ENCODE measurements around the gene SLC23A2. TPM values are rescaled to one million over a fixed set of nuclear protein-coding genes. Genes with fewer than 3 reads are reported as not detected.
"Not testable (repeated sequence)": the region's sequence is repeated elsewhere in the genome, so short reads cannot be mapped to it uniquely, and the experiment has no call there.

SLC23A2 gene
- total RNA-seq, 1 experiment from 2014 or later: 10.1 TPM

GRCh38 chr20:5013682-5014447 is 12.6 kb upstream of the SLC23A2 start:
- DNase-seq (ENCODE audit: low spot score): no peak
- in situ Hi-C loops (cut with HindIII; ENCODE audit: low sequenced_read_pairs): no loop called here

DNA sequence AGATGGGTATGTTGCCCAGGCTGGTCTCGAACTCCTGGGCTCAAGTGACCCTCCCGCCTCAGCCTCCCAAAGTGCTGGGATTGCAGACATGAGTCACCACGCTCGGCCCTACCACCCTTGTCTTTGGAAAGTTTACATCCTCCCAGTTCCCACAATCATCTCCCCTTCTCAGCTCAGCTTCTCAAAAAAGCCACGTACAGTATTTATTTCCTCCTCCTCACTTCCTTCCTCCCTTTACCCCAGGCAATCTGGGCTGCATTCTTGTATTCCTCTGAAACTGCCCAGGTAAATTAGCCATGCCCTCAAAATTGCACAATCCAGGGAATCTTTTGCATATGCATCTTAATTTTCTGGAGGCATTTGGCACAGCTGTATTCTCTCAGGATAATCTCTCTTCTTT is 7.4 kb upstream of the SLC23A2 start:
- DNase-seq (ENCODE audit: low spot score): no peak
- in situ Hi-C loops (cut with HindIII; ENCODE audit: low sequenced_read_pairs): no loop called here

DNA sequence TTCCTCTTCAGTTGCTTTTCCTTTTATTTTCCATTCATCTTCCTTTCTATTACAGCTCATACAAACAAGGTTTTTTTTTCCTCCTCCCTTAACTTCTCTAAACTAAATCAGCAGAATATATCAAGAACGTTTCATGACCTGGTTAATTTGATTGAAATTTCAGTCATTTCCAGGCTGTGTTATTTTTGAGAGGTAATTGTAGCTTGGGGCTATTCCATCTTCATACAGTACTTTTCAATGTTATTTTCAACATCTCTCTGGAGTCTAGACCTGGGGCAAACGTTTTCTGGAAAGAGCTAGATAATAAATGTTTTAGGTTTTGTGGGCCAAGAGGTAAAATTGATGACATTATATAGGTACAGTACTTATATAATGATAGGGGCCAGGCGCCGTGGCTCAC is 4.0 kb upstream of the SLC23A2 start:
- in situ Hi-C loops (cut with HindIII; ENCODE audit: low sequenced_read_pairs): no loop called here
- no peak for DNase-seq (ENCODE audit: low spot score)

DNA sequence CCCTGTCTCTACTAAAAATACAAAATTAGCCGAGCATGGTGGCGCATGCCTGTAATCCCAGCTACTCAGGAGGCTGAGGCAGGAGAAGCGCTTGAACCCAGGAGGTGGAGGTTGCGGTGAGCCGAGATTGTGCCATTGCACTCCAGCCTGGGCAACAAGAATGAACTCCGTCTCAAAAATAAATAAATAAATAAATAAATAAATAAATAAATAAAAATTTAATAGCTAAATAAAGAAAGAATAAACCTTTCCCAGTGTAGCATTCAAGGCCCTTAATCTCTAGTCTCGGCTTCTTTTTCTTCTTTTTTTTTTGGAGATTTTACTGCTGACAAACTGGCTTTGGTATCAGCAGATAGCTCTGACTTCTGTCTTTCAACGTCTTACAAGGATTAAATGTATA is 3.5 kb upstream of the SLC23A2 start:
- in situ Hi-C loops (cut with HindIII; ENCODE audit: low sequenced_read_pairs); DNase-seq (ENCODE audit: low spot score): not testable (repeated sequence)

DNA sequence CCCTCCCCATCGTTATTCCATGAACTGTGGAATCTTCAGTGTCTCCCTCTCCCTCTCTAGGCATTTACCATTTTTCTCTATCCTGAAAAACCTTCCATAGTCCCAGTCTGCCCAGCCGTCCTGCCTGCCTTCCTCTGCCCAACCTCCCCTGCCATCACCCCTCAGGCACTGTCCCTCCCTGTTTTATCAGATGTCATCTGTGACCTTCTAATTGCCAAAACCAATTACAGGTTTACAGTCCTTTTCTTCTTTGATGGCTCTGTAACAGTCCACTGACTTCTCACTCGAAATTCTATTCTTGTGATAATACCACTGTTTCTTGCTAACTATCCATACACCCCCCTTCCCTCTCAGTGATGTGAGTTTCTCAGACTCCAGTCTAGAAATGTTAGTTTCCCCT is 2.3 kb upstream of the SLC23A2 start:
- no peak for DNase-seq (ENCODE audit: low spot score)
- in situ Hi-C loops (cut with HindIII; ENCODE audit: low sequenced_read_pairs): no loop called here

DNA sequence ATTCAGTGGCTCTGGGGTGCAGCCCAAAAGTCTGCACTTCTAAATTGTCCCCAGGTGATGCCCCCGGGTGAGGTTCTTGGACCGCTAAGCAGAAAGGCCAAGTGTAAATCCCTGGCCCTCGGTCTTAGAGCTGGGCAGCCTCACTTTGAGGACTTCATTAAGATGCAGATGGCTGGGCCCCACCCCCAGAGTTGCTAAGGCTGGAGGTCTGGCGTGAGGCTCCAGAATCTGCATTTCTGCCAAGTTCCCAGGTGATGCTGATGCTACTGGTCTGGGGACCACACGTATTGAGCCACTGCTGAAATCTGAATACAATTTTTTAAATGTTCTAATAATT is 735 bp upstream of the SLC23A2 start:
- peak; percentile 56 for DNase-seq (ENCODE audit: low spot score)
- in situ Hi-C loops (cut with HindIII; ENCODE audit: low sequenced_read_pairs): no loop called here

GRCh38 chr20:5000263-5001173 is 792 bp downstream of the SLC23A2 start:
- in situ Hi-C loops (cut with HindIII; ENCODE audit: low sequenced_read_pairs): no loop called here
- DNase-seq (ENCODE audit: low spot score): peak; percentile 87

- DNase-seq (ENCODE audit: low spot score): peak; percentile 25
- in situ Hi-C loops (cut with HindIII; ENCODE audit: low sequenced_read_pairs): no loop called here
Measured at GRCh38 chr20:4999788-5000187, 1.5 kb downstream of the SLC23A2 start.

DNA sequence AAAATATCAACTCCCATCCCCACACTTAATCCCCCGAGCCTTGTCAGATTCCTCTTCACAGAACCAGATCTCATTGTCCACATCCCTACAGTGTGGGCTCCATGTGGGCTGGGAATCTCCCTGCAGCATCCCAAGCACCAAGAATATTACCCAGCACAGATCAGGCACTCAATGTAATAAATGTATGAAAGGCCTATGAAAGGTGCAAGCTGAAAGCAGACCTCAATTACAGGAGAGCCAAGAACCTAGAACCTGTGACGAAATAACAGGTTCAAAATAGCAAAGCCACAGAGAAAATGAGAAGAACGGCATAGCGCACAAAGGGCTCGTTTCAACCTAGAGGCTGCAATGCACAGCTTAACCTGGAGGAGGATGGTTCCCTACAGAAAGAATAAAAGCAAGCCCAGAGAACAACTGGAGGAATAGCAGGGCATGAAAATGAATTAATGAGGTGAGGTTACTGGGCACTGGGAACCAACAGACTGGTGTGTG is 3.1 kb downstream of the SLC23A2 start:
- no peak for DNase-seq (ENCODE audit: low spot score)
- in situ Hi-C loops (cut with HindIII; ENCODE audit: low sequenced_read_pairs): no loop called here

GRCh38 chr20:4997222-4997621 is 4.1 kb downstream of the SLC23A2 start:
- in situ Hi-C loops (cut with HindIII; ENCODE audit: low sequenced_read_pairs): no loop called here
- no peak for DNase-seq (ENCODE audit: low spot score)

DNA sequence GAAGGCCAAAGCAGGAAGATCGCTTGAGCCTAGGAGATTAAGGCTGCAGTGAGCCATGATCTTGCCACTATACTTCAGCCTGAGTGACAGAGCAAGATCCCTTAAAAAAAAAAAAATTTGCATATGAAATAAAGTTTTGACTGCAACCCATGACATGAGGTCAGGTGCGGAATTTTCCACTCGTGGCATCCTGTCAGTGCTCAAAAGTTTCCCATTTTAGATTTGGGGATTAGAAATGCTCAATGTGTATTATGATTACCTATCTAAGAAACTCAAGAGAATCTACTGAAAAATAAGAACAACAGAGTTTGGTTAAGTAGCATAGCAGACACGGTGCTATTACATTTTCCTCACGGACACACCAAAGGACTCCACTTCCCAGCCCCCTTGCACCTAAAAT is 11.7 kb downstream of the SLC23A2 start:
- in situ Hi-C loops (cut with HindIII; ENCODE audit: low sequenced_read_pairs): no loop called here
- no peak for DNase-seq (ENCODE audit: low spot score)

- in situ Hi-C loops (cut with HindIII; ENCODE audit: low sequenced_read_pairs): no loop called here
- no peak for DNase-seq (ENCODE audit: low spot score)
Measured at GRCh38 chr20:4987130-4987529, 14.2 kb downstream of the SLC23A2 start.

GRCh38 chr20:4985658-4986057 is 15.7 kb downstream of the SLC23A2 start:
- DNase-seq (ENCODE audit: low spot score): no peak
- in situ Hi-C loops (cut with HindIII; ENCODE audit: low sequenced_read_pairs): no loop called here

GRCh38 chr20:4982281-4982680 is 19.0 kb downstream of the SLC23A2 start:
- DNase-seq (ENCODE audit: low spot score): no peak
- in situ Hi-C loops (cut with HindIII; ENCODE audit: low sequenced_read_pairs): no loop called here

GRCh38 chr20:4979841-4980410 is 21.4 kb downstream of the SLC23A2 start:
- no peak for DNase-seq (ENCODE audit: low spot score)
- in situ Hi-C loops (cut with HindIII; ENCODE audit: low sequenced_read_pairs): no loop called here

GRCh38 chr20:4978050-4978918 is 23.0 kb downstream of the SLC23A2 start:
- peak; percentile 49 for DNase-seq (ENCODE audit: low spot score)
- in situ Hi-C loops (cut with HindIII; ENCODE audit: low sequenced_read_pairs): no loop called here

DNA sequence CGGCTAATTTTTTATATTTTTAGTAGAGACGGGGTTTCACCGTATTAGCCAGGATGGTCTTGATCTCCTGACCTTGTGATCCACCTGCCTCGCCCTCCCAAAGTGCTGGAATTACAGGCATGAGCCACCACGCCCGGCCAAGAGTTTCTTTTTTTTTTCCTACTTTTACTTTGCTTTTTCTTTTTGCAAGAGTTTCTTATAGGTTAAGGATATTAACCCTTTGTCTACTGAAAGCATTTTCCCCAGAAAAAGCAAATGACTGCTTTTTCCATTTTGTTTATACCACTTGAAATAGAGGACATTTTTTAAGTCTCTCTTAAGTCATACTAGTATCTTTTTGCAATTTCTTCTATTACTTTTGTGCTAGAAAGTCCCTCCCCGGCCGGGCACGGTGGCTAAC is 25.3 kb downstream of the SLC23A2 start:
- not testable (repeated sequence) for DNase-seq (ENCODE audit: low spot score)

DNA sequence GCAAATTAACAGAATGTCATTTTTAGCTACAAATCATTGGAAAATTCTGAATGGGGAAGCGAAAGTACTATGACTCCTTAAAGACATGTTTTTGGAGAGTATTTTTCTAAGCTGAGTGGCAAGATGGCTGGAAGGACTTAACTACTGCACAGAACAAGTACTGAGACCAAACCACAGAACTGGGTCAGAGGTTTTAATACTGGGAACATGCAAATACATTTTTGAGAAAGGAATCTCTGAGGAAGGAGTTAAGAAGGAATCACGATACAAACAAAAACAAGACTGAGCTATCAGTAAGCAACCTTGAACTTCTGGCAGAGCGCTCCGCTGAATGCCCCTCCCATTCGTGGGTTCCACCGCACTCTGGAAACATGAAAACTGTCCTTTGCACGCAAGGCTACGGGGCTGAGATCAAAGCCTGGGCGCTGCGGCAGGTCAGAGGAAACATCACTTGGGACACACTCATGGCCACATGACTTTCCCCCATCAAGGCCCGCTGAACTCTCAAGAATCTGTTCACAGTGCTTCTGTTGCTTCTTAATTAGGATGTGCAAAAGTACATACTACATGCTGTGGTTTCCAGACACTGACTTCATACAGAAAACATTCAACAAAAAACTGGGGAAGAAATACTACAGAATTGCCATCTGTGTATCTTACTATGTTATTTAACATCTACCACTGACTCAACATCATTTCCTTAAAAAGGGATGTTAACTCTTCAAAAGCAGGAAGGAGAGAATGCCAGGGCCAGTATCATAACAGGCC is 27.8 kb downstream of the SLC23A2 start:
- DNase-seq (ENCODE audit: low spot score): no peak
- in situ Hi-C loops (cut with HindIII; ENCODE audit: low sequenced_read_pairs): no loop called here

More for the DNA sequence above, 25.3 kb downstream of the SLC23A2 start:
- in situ Hi-C loops (cut with HindIII; ENCODE audit: low sequenced_read_pairs): not testable (repeated sequence)
